ENCODE data around the gene ODC1. TPM values are rescaled to one million over a fixed set of nuclear protein-coding genes. Genes with fewer than 3 reads are reported as not detected.
A peak's percentile ranks its signal among the peaks of the same experiment; 100 is the strongest.

ODC1 gene
- polyA plus RNA-seq, 1 of the 3 experiments (the other 2 are of a cell fraction): 253 TPM

- Histone ChIP-seq H3K27me3 (ENCODE audit: insufficient read depth) (no peaks in the 10 kb centered on the region), H3K9me3 (no peaks in the 10 kb centered on the region), H3K27ac (ENCODE audit: low read depth in 2 of 2, low read length in 1 of 2) (no peak overlapping the region), H2AFZ (ENCODE audit: low read depth) (no peak overlapping the region), H3K9me2 (no peaks in the 10 kb centered on the region), H3K4me2 (no peak overlapping the region), H3K9ac (no peak overlapping the region), H3F3A (replicated peaks; ENCODE audit: insufficient read depth) (no peaks in the 10 kb centered on the region), H3K4me1 (ENCODE audit: control insufficient read depth in 1 of 2, insufficient read depth in 2 of 2, low read depth in 1 of 2, low read length in 1 of 2) (peaks cover 0 to 4% of the 10 kb centered on the region in 2 experiments; a peak in 1 of 4 replicates), H3K4me3 (ENCODE audit: low read depth in 2 of 2, low read length in 1 of 2) (no peak overlapping the region), H4K20me1 (ENCODE audit: insufficient read depth) (no peaks in the 10 kb centered on the region), H3K36me3 (replicated peaks in 1 of 2; ENCODE audit: control insufficient read depth in 1 of 2, insufficient read depth in 2 of 2, low read length in 1 of 2) (peaks cover 0 to 7% of the 10 kb centered on the region in 2 experiments), H3K79me2 (ENCODE audit: insufficient read depth) (no peaks in the 10 kb centered on the region)
- TF ChIP-seq EZH2phosphoT487 (IDR thresholded peaks at IDR 0.05; ENCODE audit: borderline replicate concordance, low read depth): no peak
- no peak for TF ChIP-seq CHD2 (IDR thresholded peaks at IDR 0.05; ENCODE audit: low read length, partially characterized antibody)
- TF ChIP-seq ZBTB33 (IDR thresholded peaks at IDR 0.05; ENCODE audit: borderline replicate concordance, low read depth): no peak
- no peak for TF ChIP-seq RAD21 (IDR thresholded peaks at IDR 0.05; ENCODE audit: low read length)
- POLR2A ChIA-PET: no interaction called here
- WGBS (ENCODE audit: low lambda C conversion rate): 96% methylated on average over 15 of the region's 16 CpGs
- DNase-seq: peak; percentile 34
- CTCF ChIA-PET: interaction anchor here (0.7 to 14.3 kb wide), 9 partner anchors 11 to 357 kb away, joined by 3 to 413 read pairs (median 5); partner anchors contain the start of genes CYS1 and RRM2
These were observed 16.3 kb downstream of the ODC1 start for GRCh38 chr2:10431797-10432196.

DNA sequence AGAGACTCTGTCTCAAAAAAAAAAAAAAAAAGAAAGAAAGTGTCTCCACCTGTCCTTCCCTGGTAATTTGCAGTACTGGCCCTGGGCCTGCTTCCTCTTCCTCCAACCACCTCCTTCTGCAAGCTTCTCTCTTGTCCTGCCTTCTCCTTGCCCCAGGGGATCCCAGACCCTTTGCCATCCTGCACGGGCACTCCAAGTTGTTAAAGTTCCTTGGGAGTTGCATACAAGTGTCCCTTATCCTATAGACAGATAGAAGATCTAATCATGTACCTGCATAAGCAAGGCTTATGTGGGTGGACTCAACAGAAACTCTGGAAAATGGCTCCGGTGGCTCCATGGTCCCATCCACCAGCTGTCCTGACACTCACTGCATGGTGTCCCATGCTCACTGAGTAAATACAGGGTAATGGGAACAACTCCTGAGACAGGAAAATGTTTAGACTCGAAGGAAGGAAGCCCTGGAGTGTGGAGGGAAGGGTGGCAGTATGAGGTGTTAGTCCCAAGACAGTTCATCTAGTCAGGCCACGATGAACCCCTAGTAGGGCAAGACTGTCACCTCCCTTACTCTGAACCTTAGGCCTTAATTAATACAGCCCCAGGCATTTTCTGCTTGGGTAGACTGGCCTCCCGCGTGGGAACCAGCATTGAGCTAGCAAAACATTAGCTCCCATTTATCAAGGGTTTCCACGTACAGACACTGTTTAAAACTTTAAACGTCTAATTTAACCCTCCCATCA is 17.1 kb downstream of the ODC1 start:
- Histone ChIP-seq H3K4me1 (ENCODE audit: control insufficient read depth in 1 of 2, insufficient read depth in 2 of 2, low read depth in 1 of 2, low read length in 1 of 2) (peaks cover 0 to 4% of the 10 kb centered on the region in 2 experiments; a peak in 1 of 4 replicates), H4K20me1 (ENCODE audit: insufficient read depth) (no peaks in the 10 kb centered on the region), H3F3A (replicated peaks; ENCODE audit: insufficient read depth) (no peaks in the 10 kb centered on the region), H3K79me2 (ENCODE audit: insufficient read depth) (no peaks in the 10 kb centered on the region), H3K36me3 (replicated peaks in 1 of 2; ENCODE audit: control insufficient read depth in 1 of 2, insufficient read depth in 2 of 2, low read length in 1 of 2) (peaks cover 0 to 14% of the 10 kb centered on the region in 2 experiments), H3K27me3 (ENCODE audit: insufficient read depth) (no peaks in the 10 kb centered on the region), H3K4me2 (no peak overlapping the region), H3K9ac (no peak overlapping the region), H3K27ac (ENCODE audit: low read depth in 2 of 2, low read length in 1 of 2) (no peak overlapping the region), H3K9me3 (no peaks in the 10 kb centered on the region), H2AFZ (ENCODE audit: low read depth) (no peak overlapping the region), H3K4me3 (ENCODE audit: low read depth in 2 of 2, low read length in 1 of 2) (no peak overlapping the region), H3K9me2 (no peaks in the 10 kb centered on the region)
- ChIA-PET POLR2A (no interaction called here), CTCF (interaction anchor here (0.6 to 14.3 kb wide), 9 partner anchors 12 to 356 kb away, joined by 3 to 413 read pairs (median 5); partner anchors contain the start of genes CYS1 and RRM2)
- WGBS (ENCODE audit: low lambda C conversion rate): 85% methylated on average over 8 of the region's 8 CpGs
- TF ChIP-seq ZBTB33 (IDR thresholded peaks at IDR 0.05; ENCODE audit: borderline replicate concordance, low read depth) (no peak), FOXM1 (IDR thresholded peaks at IDR 0.05; ENCODE audit: low read depth) (no peak), MEF2A (IDR thresholded peaks at IDR 0.05; ENCODE audit: borderline replicate concordance, low read depth) (no peak), USF1 (IDR thresholded peaks at IDR 0.05; ENCODE audit: borderline replicate concordance, low read depth) (no peak), FOSL2 (IDR thresholded peaks at IDR 0.05; ENCODE audit: borderline replicate concordance, low read depth) (no peak), TEAD4 (IDR thresholded peaks at IDR 0.05; ENCODE audit: borderline replicate concordance, insufficient read depth) (no peak), SIN3A (IDR thresholded peaks at IDR 0.05; ENCODE audit: borderline replicate concordance, low read depth, low read length) (no peak)
- DNase-seq: no peak
